Colonic mucosa (tissue), 4 donors: ENCODE measurements around the gene SLC7A6. TPM values are rescaled to one million over a fixed set of nuclear protein-coding genes. Genes with fewer than 3 reads are reported as not detected.

Source experiments
- DNase-seq: peaks from one replicate; pipeline ENCODE4 v3.0.0-alpha.2; 2020
- H3K27ac ChIP-seq: fragments of 200-600 bp; one replicate; pipeline ENCODE4 v1.8.0; 2021
- H3K27me3 ChIP-seq: fragments of 200-600 bp; one replicate; pipeline ENCODE4 v1.8.0; 2021
- H3K36me3 ChIP-seq: fragments of 200-600 bp; one replicate; pipeline ENCODE4 v1.8.0; 2021
- H3K4me1 ChIP-seq: fragments of 200-600 bp; one replicate; pipeline ENCODE4 v1.8.0; 2021; ENCODE audit warnings: mild to moderate bottlenecking
- H3K4me3 ChIP-seq: fragments of 200-600 bp; one replicate; pipeline ENCODE4 v1.8.0; 2021
- H3K9ac ChIP-seq, 2 donors: one replicate each; pipeline ENCODE4 v1.7.0; 2013; ENCODE audit warnings: control low read depth in 2 of 2, low read depth in 2 of 2, low read length in 2 of 2
- H3K9me3 ChIP-seq: fragments of 200-600 bp; one replicate; pipeline ENCODE4 v1.8.0; 2021
- intact Hi-C: fragments of 100-400 bp; cut with DNase I; formaldehyde crosslinking; loops from one replicate; pipeline ENCODE4 v1.14.1; 2022
- total RNA-seq, 2 donors: library from RNA; stranded (reverse); fragmentation: NEBNext Ultra II Directional in 1 of 2; extraction: Animal tissue kit (Norgen Biotek cat#: 25700) in 1 of 2; gene quantifications; one replicate each; pipeline ENCODE4 v1.2.1, GENCODE V29; 2021
- TF ChIP-seq, protein P1 (sequence below): fragments of 200-600 bp; IDR thresholded peaks from one replicate; pipeline ENCODE4 v1.8.0; 2022; ENCODE audit warnings: antibody characterized with exemption, mild to moderate bottlenecking
- donor health status: healthy.
- donor health status: DM: no; HTN: no; CAD: no.
- donor health status: DM: no; HTN: no; CAD: no.

Gene SLC7A6
- total RNA-seq, 2 donors from 2014 or later, result 22.0 to 42.2 TPM

- Histone ChIP-seq H3K36me3 (no peaks in the 10 kb centered on the region), H3K27ac (no peak overlapping the region), H3K9ac (no peak overlapping the region), H3K4me1 (no peaks in the 10 kb centered on the region), H3K4me3 (no peak overlapping the region), H3K9me3 (no peaks in the 10 kb centered on the region), H3K27me3 (no peaks in the 10 kb centered on the region)
- TF ChIP-seq, protein P1, sequence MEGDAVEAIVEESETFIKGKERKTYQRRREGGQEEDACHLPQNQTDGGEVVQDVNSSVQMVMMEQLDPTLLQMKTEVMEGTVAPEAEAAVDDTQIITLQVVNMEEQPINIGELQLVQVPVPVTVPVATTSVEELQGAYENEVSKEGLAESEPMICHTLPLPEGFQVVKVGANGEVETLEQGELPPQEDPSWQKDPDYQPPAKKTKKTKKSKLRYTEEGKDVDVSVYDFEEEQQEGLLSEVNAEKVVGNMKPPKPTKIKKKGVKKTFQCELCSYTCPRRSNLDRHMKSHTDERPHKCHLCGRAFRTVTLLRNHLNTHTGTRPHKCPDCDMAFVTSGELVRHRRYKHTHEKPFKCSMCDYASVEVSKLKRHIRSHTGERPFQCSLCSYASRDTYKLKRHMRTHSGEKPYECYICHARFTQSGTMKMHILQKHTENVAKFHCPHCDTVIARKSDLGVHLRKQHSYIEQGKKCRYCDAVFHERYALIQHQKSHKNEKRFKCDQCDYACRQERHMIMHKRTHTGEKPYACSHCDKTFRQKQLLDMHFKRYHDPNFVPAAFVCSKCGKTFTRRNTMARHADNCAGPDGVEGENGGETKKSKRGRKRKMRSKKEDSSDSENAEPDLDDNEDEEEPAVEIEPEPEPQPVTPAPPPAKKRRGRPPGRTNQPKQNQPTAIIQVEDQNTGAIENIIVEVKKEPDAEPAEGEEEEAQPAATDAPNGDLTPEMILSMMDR, result no peak
- no peak for DNase-seq
- intact Hi-C loops, result no loop called here
Measured at GRCh38 chr16:68219725-68220351, 44.5 kb upstream of the SLC7A6 start.

DNA sequence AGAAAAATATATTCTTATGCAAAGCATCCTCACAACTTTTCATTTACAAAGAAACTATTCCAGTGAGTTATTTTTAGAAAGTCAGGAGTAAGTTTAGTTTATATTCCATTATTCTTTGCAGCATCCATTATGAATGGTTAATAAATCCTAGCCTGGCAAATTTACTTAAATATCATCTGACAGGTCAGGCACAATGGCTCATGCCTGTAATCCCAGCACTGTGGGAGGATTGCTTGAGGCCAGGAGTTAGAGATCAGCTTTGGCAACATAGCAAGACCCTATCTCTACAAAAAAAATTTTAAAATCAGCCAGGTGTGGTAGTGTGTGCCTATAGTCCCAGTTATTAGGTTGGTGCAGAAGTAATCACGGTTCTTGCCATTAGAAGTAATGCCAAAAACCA lies 41.3 kb upstream of the SLC7A6 start:
- Histone ChIP-seq H3K9ac (no peak overlapping the region), H3K27ac (no peak overlapping the region), H3K27me3 (no peaks in the 10 kb centered on the region), H3K36me3 (no peaks in the 10 kb centered on the region), H3K4me1 (no peaks in the 10 kb centered on the region), H3K4me3 (no peak overlapping the region), H3K9me3 (no peaks in the 10 kb centered on the region)
- DNase-seq, result no peak
- TF ChIP-seq, protein P1, result no peak
- intact Hi-C loops, result no loop called here

DNA sequence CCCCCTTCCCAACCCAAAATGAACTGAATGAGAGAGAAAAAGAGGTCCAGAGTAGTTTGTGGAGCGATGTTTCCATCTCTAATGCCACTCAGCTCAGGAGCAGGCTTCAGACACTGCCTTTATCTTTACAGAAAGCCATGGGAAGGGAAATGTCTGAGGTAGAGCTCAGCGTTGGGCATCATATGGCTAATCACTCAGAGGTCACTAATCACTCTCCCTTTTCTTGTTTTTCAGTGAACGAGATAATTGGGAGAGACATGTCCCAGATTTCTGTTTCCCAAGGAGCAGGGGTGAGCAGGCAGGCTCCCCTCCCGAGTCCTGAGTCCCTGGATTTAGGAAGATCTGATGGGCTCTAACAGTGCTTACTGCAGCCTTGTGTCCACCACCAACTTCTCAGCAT lies 38.2 kb upstream of the SLC7A6 start:
- H3K27me3 ChIP-seq, result no peaks in the 10 kb centered on the region
- TF ChIP-seq, protein P1, result no peak
- no peaks in the 10 kb centered on the region for H3K4me1 ChIP-seq
- no peaks in the 10 kb centered on the region for H3K9me3 ChIP-seq
- no peak overlapping the region for H3K4me3 ChIP-seq
- intact Hi-C loops, result loop anchor here (5.0 kb wide), 1 partner anchor 134 kb away; no protein-coding TSS in a partner anchor
- no peak overlapping the region for H3K27ac ChIP-seq
- no peak overlapping the region for H3K9ac ChIP-seq
- H3K36me3 ChIP-seq, result peaks cover 4% of the 10 kb centered on the region
- DNase-seq, result no peak

- H3K9me3 ChIP-seq, result no peaks in the 10 kb centered on the region
- peaks cover 4% of the 10 kb centered on the region for H3K36me3 ChIP-seq
- H3K4me1 ChIP-seq, result no peaks in the 10 kb centered on the region
- H3K4me3 ChIP-seq, result no peak overlapping the region
- H3K27ac ChIP-seq, result peak overlapping the region; percentile 3
- no peaks in the 10 kb centered on the region for H3K27me3 ChIP-seq
- intact Hi-C loops, result loop anchor here (5.0 kb wide), 1 partner anchor 135 kb away; no protein-coding TSS in a partner anchor
- TF ChIP-seq, protein P1, result no peak
- DNase-seq, result no peak
- peak overlapping the region in 1 of 2 donors; percentile 51 for H3K9ac ChIP-seq
Measured at GRCh38 chr16:68227183-68227793, 37.0 kb upstream of the SLC7A6 start.

DNA sequence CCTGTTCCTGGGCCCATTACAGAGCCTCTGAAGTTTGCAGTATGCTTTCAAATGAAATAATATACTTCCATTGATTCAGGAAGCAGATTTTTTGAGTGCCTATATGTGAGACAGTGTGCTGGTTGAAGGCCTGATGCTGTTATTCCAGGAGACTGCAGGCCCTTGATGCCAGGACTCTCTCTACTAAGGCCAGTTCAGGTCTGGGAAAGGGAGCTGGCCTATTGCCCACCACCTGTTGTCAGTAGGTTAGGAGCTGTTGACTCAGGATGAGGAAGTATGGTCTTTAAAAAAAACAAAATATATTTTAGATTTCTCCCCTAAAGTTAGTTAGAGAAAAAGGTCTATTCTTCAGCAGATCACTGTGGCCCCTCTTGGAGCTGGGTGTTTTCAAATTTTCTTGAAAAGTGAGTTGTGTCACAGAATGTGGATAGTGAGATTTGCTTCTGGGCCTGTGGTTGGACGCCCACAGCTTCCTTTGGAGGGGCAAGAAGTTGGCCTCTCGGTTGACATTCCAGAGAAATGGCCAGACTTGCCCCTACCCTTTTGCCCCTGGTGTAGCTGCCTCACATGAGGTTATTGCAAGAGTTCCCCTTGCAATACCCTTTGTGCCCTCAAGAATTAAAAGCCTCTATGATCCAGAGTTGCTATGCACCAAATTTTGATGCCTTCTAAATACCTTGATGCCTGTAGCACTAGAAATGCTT lies 36.3 kb upstream of the SLC7A6 start:
- Histone ChIP-seq H3K27ac (peak overlapping the region; percentile 3), H3K27me3 (no peaks in the 10 kb centered on the region), H3K4me3 (no peak overlapping the region), H3K4me1 (no peaks in the 10 kb centered on the region), H3K9ac (peak overlapping the region in 1 of 2 donors; percentile 23), H3K36me3 (peaks cover 4% of the 10 kb centered on the region), H3K9me3 (no peaks in the 10 kb centered on the region)
- TF ChIP-seq, protein P1, result no peak
- intact Hi-C loops, result loop anchor here (5.0 kb wide), 1 partner anchor 136 kb away; no protein-coding TSS in a partner anchor
- DNase-seq, result no peak
